ENCODE results near the gene ARSK. TPM values are rescaled to one million over a fixed set of nuclear protein-coding genes. Genes with fewer than 3 reads are reported as not detected.

The ARSK gene
- total and polyA plus RNA-seq, 12 donors, result 2.3 to 15.3 (median 7.7) TPM

- peaks cover 9 to 16% of the 10 kb centered on the region in 2 donors for H3K4me1 ChIP-seq (replicated peaks in 1 of 2)
- no peaks in the 10 kb centered on the region for H3K36me3 ChIP-seq (replicated peaks in 1 of 2)
- H3K27me3 ChIP-seq, result no peaks in the 10 kb centered on the region
- peak overlapping the region in 4 of 5 donors; percentile 90 to 99 (median 95) for H3K27ac ChIP-seq
- no peaks in the 10 kb centered on the region for H3K9me3 ChIP-seq (replicated peaks in 1 of 3)
- intact Hi-C loops (cut with DNase I), result no loop called here
- no peak for TF ChIP-seq POLR2A (IDR thresholded peaks at IDR 0.05)
- TF ChIP-seq CTCF (IDR thresholded peaks at IDR 0.05), result no peak
- 79 to 87% (median 82%) methylated on average over 12 of the region's 12 CpGs for WGBS, 4 donors
- no peak overlapping the region for H3K4me3 ChIP-seq
- no peak for DNase-seq
Observed at GRCh38 chr5:95647886-95648860, 93.3 kb downstream of the ARSK start.

GRCh38 chr5:95649274-95649673, 94.4 kb downstream of the ARSK start:
- intact Hi-C loops (cut with DNase I), result no loop called here
- DNase-seq, result no peak
- H3K27ac ChIP-seq, result no peak overlapping the region
- no peaks in the 10 kb centered on the region for H3K27me3 ChIP-seq
- H3K4me1 ChIP-seq (replicated peaks in 1 of 2), result peaks cover 9 to 16% of the 10 kb centered on the region in 2 donors
- no peak overlapping the region for H3K4me3 ChIP-seq
- no peaks in the 10 kb centered on the region for H3K9me3 ChIP-seq (replicated peaks in 1 of 3)
- TF ChIP-seq CTCF (IDR thresholded peaks at IDR 0.05) (no peak), POLR2A (IDR thresholded peaks at IDR 0.05) (no peak)
- H3K36me3 ChIP-seq (replicated peaks in 1 of 2), result no peaks in the 10 kb centered on the region

- H3K4me3 ChIP-seq, result no peak overlapping the region
- H3K9me3 ChIP-seq (replicated peaks in 1 of 3), result no peaks in the 10 kb centered on the region
- intact Hi-C loops (cut with DNase I), result loop anchor here in 1 of 2 donors (10.0 kb wide), 1 partner anchor 105 kb away; no protein-coding TSS in a partner anchor
- H3K36me3 ChIP-seq (replicated peaks in 1 of 2), result no peaks in the 10 kb centered on the region
- no peak for DNase-seq
- TF ChIP-seq POLR2A (IDR thresholded peaks at IDR 0.05) (no peak), CTCF (IDR thresholded peaks at IDR 0.05) (no peak)
- H3K27ac ChIP-seq, result no peak overlapping the region
- H3K27me3 ChIP-seq, result no peaks in the 10 kb centered on the region
- peaks cover 9 to 16% of the 10 kb centered on the region in 2 donors for H3K4me1 ChIP-seq (replicated peaks in 1 of 2)
Observed at GRCh38 chr5:95649842-95650620, 95.1 kb downstream of the ARSK start.

- TF ChIP-seq CTCF (IDR thresholded peaks at IDR 0.05) (no peak), POLR2A (IDR thresholded peaks at IDR 0.05) (no peak)
- WGBS, 4 donors, result 78 to 86% (median 86%) methylated on average over 1 of the region's 1 CpG
- Histone ChIP-seq H3K4me1 (replicated peaks in 1 of 2) (peaks cover 6 to 8% of the 10 kb centered on the region in 2 donors), H3K9me3 (replicated peaks in 1 of 3) (no peaks in the 10 kb centered on the region), H3K27ac (no peak overlapping the region), H3K4me3 (no peak overlapping the region), H3K27me3 (no peaks in the 10 kb centered on the region), H3K36me3 (replicated peaks in 1 of 2) (no peaks in the 10 kb centered on the region)
- intact Hi-C loops (cut with DNase I), result loop anchor here in 1 of 2 donors (10.0 kb wide), 1 partner anchor 102 kb away; no protein-coding TSS in a partner anchor
- no peak for DNase-seq
Observed at GRCh38 chr5:95652849-95653248, 97.9 kb downstream of the ARSK start.
